HG03103 (cell line): Measurements from ENCODE around the gene LCOR.
"Not testable (repeated sequence)": the region's sequence is repeated elsewhere in the genome, so short reads cannot be mapped to it uniquely, and the experiment has no call there.

Source experiments
- ATAC-seq: cut with Tn5 transposase; IDR thresholded peaks from one replicate; pipeline ENCODE4 v1.9.1; 2021; ENCODE audit warnings: low read depth; ENCODE audit not compliant: unreplicated experiment

LCOR gene

DNA sequence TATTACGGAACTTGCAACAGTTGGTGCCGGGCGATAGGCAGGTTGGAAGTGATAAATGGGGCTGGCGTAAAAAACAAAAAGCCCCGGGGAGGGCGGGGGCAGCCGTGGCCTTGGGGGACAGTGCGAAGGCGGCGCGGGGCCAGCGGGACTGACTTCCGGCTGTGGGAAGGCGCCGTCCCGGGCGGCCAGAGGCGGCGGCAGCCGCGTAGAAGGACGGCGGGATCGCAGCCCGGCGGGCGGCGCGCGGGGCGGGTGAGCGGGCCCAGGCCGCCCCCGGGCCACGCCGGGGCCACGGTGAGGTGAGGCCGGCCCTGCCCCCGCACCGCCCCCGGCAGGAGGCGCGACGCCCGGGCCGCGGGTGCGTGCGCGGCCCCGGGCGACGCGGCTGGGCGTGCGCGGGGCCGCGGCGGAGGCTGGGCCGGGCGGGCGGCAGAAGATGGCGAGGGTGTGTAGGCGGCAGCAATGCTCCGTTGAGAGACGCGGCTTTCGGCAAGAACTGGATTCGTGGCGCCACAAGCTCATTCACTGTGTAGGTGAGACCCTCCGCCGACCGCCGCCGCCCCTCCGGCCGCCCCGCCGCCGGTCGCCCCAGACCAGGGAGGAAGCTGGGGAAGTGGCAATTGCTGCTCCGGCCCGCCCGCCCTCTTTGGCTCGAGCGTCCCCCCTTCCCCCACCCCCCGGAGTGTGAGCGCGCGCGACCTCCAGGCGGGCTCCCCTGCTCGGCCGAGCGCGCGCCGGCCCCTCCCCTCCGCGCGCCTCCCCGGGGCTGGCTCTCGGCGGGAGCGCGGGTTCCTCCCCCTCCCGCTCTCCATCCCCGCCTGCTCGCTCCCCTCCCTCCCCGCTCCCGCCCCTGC lies at the start of gene LCOR:
Gene LCOR, plus strand, starts transcription at position 432 of the 854 bp plus-strand sequence. CDS start 116,760 bp downstream, outside the sequence.
- peak; percentile 46 for ATAC-seq

DNA sequence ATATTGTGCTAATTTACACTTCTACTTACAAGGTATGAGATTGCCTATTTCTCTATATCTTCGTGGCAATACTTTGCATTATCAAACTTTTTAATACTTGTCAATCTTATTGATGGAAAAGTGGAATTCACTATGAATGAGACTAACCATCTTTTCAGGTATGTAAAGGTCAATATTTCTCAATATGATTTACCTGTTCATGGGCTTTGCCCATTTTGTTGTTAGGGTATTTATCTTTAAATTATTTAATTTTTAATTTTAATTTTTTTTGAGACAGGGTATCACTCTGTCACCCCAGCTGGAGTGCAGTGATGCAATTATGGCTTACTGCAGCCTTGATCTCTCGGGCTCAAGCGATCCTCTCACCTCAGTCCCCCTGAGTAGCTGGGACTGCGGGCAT lies 47.8 kb upstream of the LCOR start:
- no peak for ATAC-seq

DNA sequence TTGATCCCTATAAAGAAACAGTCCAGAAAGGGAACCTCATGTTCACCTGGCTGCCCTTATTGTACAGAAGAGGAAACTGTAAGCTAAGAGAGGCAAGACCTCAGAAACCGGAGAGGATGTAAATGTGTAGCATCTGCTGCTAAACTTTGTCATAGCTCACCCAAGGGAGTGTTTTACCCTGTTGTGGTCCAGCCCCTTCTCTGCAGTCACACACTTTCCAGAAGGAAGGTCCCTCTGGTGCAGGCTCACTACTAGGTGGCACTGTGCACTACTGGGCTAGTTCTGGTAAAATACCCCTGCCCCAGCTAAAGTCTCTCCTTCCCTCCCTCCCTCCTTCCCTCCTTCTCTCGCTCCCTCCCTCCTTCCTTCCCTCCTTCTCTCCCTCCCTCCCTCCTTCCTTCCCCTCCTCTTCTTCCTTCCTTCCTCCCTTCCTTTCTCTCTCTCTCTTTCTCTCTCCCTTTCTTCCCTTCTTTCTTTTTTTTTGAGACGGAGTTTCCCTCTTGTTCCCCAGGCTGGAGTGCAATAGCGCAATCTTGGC lies 42.5 kb upstream of the LCOR start:
- ATAC-seq, result peak; percentile 90

DNA sequence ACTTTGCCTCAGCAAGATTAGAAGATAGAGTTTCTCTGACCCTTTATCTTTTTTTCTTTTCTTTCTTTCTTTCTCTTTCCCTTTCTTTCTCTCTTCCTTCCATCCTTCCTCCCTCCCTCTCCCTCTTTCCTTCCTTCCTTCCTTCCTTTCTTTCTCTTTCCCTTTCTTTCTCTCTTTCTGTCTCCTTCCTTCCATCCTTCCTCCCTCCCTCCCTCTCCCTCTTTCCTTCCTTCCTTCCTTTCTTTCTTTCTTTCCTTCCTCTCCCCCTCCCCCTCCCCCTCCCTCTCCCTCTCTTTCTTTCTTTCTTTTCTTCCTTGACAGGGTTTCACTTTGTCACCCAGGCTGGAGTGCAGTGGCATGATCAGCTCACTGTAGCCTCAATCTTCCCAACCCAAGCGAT lies 40.2 kb upstream of the LCOR start:
- ATAC-seq, result no peak

DNA sequence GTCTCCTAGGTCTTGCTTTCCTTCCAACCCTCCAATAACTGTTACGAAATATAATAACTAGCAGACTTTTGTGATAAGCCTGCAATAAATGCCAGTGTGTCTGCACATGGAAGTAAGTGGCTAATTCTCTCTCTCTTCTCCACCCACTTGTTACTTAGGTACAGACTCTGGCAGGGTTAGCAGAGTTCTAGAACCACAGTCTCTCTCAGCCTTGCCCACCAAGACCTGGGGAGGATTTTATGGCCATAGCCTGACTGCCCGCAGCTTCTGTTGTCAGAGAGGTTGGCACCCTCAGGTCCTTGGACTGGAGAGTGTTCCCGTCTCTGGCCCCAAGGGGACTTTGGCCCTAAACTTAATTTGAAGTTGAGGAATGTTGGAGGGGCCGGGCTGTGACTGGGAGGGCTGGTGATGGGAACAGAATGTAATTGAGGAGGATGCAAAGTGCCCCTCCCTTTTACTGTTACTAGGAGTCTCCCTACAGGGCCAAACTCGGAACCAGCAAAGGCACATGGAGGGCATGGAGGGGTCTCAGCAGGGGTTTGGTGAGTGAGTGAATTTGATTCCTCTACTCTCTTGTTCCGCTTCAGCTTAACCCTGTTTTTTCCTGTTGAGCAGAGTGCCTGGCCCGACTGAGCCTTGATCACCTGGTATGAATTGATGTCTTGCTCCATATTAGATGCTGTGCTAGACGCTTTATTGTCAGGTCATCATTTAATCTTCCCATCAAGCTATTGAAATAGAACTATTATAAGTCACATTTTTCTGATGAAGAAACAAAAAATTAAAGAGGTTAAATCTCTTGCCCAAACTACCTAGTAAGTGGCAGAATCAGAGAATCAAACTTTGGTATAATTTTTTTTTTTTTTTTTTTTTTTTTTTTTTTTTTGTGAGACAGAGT lies 37.0 kb upstream of the LCOR start:
- ATAC-seq, result no peak

DNA sequence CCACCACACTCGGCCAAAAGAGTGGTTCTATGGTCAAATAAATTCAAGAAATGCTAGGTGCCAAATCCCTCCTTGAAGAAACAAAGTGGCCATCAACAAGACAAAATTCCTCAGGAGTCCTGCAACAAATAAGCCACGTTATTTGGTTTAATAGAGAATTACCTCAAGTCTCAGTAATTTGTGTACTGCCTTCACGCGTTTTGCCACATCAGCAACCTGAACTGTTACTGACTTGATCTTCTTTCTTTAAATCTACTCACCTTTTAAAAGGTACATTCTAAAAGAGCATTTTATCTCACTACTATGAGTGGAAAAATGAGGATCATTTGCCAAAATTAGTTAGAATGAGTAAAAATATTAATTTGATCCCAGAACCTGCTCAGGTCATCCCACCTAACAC lies 34.6 kb upstream of the LCOR start:
- ATAC-seq, result no peak

DNA sequence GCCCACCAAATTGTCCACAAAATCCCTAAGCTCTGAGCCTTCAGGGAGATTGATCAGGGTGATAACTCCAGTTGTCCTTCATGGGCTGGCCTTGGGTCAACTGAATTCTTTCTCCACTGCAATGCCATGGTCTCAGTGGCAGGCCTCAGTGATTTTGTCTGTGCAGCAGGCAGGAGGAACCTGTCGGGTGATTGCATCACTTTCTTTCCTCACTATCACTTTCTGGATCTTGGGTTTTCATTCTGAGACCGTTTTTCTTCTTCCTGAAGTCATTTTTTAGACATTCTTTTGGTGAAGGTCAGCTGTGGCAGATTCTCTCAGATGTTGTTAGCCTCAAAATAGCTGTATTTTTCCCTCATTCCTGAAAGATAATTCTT lies 28.8 kb upstream of the LCOR start:
- ATAC-seq, result no peak

DNA sequence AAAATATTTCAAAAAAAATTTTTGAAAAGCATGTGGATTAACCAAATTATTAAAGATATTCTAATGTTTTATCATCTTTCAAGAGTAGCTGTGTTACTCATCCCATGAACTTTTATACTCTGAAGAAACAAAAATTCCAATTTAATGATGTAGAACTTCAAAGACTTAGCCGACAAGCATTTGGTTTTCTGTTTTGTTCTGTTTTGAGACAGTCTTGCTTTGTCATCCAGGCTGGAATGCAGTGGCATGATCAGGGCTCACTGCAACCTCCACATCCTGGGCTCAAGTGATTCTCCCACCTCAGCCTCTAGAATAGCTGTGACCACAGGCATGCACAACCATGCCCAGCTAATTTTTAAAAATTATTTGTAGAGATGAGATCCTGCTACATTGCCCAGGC lies 17.8 kb upstream of the LCOR start:
- no peak for ATAC-seq

DNA sequence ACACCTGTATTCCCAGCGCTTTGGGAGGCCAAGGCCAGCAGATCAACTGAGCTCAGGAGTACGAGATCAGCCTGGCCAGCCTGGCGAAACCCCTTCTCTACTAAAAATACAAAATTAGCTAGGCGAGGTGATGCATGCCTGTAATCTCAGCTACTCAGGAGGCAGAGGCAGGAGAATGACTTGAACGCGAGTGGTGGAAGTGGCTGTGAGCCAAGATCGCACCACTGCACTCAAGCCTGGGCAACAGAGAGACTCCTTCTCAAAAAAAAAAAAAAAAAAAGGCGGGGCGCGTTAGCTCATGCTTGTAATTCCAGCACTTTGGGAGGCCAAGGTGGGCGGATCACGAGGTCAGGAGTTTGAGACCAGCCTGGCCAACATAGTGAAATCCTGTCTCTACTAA lies 13.1 kb upstream of the LCOR start:
- not testable (repeated sequence) for ATAC-seq

DNA sequence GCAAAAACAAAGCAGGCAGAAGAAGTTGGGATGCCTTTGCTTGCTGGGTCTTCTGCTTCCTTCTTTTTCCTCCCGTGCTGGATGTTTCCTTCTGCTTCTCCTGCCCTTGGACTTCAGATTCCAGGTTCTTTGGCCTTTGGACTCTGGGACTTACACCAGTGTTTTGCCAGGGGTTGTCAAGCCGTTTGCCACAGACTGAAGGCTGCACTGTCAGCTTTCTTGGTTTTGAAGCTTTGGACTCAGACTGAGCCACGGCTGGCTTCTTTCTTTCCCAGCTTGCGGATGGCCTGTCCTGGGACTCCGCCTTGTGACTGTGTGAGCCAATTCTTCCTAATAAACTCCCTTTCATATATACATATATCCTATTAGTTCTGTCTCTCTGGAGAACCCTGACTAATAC lies 11.3 kb upstream of the LCOR start:
- no peak for ATAC-seq

DNA sequence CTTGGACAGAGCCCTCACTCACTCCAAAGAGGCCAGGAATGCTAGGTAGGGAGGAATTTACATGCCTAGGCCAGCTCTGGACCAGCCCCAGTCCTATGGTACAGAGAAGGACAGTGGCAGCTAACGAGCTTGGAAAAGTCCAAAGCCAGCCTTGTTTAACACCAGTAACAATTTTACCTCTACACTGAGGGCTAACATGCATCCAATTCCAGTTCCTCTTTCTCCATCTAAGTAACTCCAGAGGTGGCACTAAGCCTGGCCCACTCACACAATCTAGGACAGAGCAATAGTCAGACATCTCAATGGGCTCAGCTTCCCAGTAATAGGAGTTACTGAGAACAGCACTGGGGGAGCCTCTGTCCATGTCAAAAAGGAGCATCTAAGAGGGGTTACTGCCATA lies 5.7 kb upstream of the LCOR start:
- no peak for ATAC-seq

DNA sequence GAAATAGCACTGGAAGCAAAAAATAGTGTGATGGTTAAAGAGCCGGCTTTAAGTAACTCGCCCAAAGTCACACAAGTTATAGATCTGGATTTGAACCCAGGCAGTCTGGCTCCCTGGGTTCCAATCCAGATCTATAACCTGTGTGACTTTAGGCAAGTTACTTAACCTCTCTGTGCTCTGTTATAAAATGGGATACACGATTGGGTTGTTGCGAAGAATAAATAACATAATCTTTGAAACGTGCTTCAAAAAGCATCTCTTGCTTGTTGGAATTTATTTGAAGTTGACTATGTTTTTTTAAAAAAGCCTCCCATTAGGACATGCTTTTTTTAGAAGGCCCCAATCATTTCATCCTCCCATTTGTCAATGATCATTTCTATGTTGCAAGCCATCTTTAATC lies 3.5 kb upstream of the LCOR start:
- no peak for ATAC-seq

DNA sequence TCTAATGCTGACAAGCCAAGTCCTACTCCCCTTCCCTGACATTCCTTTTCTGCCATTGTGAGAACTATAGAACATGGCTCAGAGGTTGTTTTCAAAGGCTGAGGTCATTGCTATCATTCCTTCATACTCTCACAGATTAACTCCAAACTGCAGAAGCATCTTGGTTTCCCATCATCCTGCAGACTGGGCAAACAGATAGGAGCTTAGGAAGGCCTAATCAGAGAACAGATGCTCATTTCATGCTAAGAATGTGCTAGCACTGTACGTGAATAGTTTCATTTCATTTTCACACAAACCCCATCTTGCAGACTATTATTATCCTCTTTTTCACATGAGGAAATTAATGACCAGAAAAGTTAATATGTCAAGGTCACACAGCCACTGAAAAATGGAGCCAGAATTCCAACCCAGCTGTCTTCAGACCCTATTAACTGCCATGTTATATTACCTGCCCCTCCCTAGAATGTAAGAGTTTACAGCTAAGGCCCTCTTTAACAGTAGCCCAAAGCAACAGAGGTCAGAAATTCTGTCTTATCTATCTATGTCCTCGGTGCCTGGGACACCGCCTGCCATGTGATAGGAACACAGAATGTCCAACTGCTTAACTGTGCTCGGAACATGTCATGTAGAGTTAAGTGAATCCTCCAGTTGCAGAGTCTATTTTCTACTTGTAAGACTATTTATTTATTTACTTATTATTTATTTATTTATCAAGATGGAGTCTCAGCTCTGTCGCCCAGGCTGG lies 2.9 kb upstream of the LCOR start:
- ATAC-seq, result no peak

DNA sequence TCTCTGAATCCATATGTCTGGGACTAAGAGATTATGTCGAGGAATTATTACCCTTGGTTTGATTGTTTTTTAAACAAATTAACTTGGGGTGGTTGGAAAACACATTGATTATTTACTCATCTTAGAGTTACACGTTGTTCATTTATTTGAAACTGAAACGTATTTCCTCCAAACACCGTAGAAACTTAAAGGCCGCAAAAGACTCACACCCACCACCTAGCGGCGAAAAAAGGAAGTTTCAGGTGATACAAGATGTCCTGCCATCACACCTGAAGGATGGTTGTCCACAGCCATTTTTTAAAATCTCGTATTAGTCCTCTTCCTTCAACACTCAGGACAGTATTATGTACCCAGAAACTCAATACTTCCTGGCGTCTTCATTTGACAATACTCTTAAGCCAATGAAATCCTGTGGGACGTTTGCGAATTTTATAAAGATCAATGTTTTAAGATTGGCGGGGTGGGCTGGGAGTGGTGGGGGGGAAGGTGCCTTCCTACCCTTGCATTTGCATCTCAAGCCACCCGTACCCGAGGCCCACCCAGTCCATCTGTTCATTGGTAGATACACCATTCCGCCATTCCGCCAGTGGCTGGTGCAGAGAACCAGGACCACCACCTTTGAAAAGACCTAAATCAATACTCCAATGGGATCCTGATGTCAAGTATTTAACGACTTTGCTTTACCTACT lies 1.4 kb upstream of the LCOR start:
- ATAC-seq, result no peak

DNA sequence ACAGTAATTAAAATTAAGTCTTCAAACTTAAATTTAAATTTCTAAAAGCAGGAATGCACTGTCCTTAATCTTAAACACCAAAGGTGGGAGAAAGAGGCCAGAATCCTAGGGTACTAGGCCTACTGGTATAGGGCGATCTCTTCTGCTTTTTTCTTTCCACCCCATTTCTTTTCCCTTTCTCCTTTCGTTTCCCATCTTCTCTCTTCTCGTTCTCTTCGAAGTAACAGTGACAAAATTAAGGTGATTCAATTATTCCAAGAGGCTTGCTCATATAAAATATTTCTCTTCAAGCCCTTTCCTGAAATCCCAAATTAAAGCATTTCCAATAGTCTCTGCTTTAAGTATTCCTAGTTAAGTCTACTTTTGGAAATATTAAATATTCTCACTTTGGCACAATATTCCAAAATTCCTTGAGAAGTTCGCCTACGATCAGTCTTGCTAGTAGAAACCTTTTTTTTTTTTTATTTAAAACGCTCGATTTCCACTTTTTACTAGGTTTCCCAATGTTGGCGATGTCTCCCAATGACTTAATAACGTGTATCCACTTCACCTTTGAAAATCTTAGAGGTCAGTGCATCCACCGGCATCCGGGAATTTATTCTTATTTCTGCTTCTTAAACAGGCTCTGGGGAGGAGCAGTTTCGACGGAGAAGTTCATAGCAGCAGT lies 765 bp upstream of the LCOR start:
- ATAC-seq, result no peak

DNA sequence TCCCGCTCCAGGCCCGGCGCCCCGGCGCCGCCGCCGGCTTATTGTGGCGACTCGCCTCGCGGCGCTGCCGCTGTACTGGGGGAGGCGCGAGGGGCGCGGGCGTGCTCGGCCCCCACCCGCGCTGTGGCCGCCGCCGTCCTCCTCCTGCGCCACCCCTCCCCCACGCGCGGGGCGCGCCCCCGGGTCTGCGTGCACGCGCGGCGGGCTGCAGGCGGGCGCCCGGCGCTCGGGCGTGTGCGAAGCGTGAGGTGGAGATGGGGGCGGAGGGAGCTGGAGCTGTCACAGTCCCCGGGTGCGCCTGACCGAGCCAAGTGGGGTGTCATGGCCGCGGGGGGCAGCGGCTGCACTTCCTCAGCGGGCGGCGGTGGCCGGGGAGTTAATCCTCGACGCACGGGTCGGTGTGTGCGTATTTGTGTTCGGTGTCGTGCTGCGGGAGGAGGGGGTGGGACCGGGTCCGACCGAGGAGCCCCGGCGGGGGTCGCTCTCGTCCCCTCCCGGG lies 672 bp downstream of the LCOR start:
- ATAC-seq, result peak; percentile 60

DNA sequence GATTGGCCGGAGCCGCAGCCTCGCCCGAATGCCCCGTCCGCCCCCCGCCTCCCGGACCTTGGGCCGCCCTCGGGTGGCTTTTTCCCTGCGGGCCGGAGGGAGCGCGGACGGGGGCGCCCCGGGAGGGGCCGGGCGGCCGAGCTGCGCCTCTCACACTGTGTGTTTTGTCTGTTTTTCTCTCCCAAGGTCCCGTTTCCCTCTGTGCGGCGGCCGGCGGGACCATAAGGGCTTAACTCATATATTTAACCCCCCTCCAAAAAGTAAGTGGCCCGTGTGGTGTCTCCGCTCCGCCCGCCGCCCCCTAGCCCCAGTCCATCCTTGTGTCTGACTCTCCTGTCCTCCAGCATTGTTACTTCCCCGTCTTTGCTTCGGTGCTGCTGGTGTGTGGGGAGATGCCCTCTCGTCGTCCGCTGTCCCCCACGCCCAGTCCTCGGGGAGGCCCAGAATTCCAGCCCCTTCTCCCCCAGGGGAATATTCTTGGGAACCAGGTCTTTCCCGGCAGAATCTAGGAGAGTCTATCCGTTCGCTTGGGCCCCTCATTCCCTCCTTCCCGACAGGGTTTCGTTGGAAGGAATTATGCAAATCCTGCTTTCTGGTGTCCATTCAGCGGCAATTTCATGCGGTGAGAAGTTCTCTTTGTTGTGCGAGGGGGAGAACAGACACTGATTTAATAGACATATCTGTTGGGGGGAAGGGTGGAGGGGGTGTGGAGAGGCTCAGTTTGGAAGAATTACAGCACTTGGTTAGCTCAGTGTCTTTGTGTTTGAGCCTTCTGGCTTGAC lies 1.3 kb downstream of the LCOR start:
- peak; percentile 3 for ATAC-seq

DNA sequence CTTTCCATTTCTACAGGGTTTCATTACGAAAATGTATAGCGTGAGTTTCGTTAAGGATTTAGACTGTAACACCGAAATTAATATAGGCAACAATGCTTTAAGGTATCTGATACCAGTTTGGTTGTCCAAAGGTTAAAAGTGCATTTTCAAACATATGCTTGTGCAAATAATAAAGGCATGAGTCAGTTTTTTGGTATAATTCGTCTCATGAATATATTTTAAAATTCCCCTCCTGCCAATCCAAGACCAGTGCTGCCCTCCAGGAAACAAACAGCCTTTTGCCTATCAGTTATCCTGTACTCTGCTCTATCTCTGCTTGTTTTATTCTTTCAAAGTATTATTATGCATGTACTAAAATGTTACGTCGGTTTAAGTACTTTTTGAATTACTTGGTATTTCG lies 2.0 kb downstream of the LCOR start:
- ATAC-seq, result no peak

DNA sequence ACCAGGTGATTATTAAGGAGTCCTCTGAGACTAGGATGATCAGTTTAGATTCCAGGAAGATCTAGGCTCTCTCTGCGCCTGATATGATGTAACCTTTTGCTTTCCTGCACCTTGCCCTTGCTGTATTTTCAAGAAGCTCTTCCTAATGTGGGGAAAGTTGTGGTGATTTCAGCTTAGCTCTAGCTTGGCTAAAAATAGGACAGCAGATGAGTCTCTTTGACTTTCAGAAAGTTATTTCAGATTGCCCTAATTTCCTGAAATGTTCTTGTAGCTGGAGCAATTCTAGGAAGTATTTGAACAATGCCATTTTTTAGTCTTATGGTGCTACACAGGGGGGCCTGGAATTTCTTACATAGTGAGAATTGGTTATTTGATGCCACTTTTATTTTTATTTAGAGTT lies 3.8 kb downstream of the LCOR start:
- ATAC-seq, result no peak
